Measurements from ENCODE around the gene IRAK1BP1.

The IRAK1BP1 gene

GRCh38 chr6:78935553-78935952 lies 68.2 kb downstream of the IRAK1BP1 start:
- no peak for DNase-seq (ENCODE audit: low read depth)
- TF ChIP-seq CTCF (IDR thresholded peaks at IDR 0.05; ENCODE audit: low read length, missing control alignments), result no peak
- no peak overlapping the region for H3K4me3 ChIP-seq (replicated peaks; ENCODE audit: low read depth, low read length)

GRCh38 chr6:78936515-78936914 lies 69.2 kb downstream of the IRAK1BP1 start:
- no peak for DNase-seq (ENCODE audit: low read depth)
- TF ChIP-seq CTCF (IDR thresholded peaks at IDR 0.05; ENCODE audit: low read length, missing control alignments), result no peak
- no peak overlapping the region for H3K4me3 ChIP-seq (replicated peaks; ENCODE audit: low read depth, low read length)

- no peak for TF ChIP-seq CTCF (IDR thresholded peaks at IDR 0.05; ENCODE audit: low read length, missing control alignments)
- no peak overlapping the region for H3K4me3 ChIP-seq (replicated peaks; ENCODE audit: low read depth, low read length)
- peak; percentile 37 for DNase-seq (ENCODE audit: low read depth)
Observed at GRCh38 chr6:78942446-78942845, 75.1 kb downstream of the IRAK1BP1 start.

GRCh38 chr6:78947529-78947928 lies 80.2 kb downstream of the IRAK1BP1 start:
- no peak overlapping the region for H3K4me3 ChIP-seq (replicated peaks; ENCODE audit: low read depth, low read length)
- peak; percentile 25 for DNase-seq (ENCODE audit: low read depth)
- TF ChIP-seq CTCF (IDR thresholded peaks at IDR 0.05; ENCODE audit: low read length, missing control alignments), result no peak

GRCh38 chr6:78947962-78948361 lies 80.6 kb downstream of the IRAK1BP1 start:
- no peak overlapping the region for H3K4me3 ChIP-seq (replicated peaks; ENCODE audit: low read depth, low read length)
- DNase-seq (ENCODE audit: low read depth), result peak; percentile 49
- TF ChIP-seq CTCF (IDR thresholded peaks at IDR 0.05; ENCODE audit: low read length, missing control alignments), result no peak

GRCh38 chr6:78948785-78949184 lies 81.4 kb downstream of the IRAK1BP1 start:
- TF ChIP-seq CTCF (IDR thresholded peaks at IDR 0.05; ENCODE audit: low read length, missing control alignments), result no peak
- no peak for DNase-seq (ENCODE audit: low read depth)

GRCh38 chr6:78952362-78952761 lies 85.0 kb downstream of the IRAK1BP1 start:
- no peak for TF ChIP-seq CTCF (IDR thresholded peaks at IDR 0.05; ENCODE audit: low read length, missing control alignments)
- no peak for DNase-seq (ENCODE audit: low read depth)
- H3K4me3 ChIP-seq (replicated peaks; ENCODE audit: low read depth, low read length), result no peak overlapping the region

More at GRCh38 chr6:78948785-78949184, 81.4 kb downstream of the IRAK1BP1 start:
- no peak overlapping the region for H3K4me3 ChIP-seq (replicated peaks; ENCODE audit: low read depth, low read length)

Measured in fibroblast of pulmonary artery (primary cell).